OCI-LY7 (cell line): ENCODE measurements around the gene REV3L.
A peak's percentile ranks its signal among the peaks of the same experiment; 100 is the strongest.

Source experiments
- EZH2phosphoT487 ChIP-seq: fragments of 200-600 bp; sonication (generic); IDR thresholded peaks from 2 replicates; pipeline ENCODE4 v1.6.1; 2018; ENCODE audit warnings: low read depth, borderline replicate concordance, mild to moderate bottlenecking, mixed run types, antibody characterized with exemption, low read length, moderate library complexity, mixed read lengths
- TF ChIP-seq, protein P1 (sequence below): fragments of 200-600 bp; sonication (generic); conservative IDR thresholded peaks from 2 replicates; pipeline ENCODE4 v1.5.1; 2014; ENCODE audit warnings: mild to moderate bottlenecking, antibody characterized with exemption, low read length, moderate library complexity, mixed read lengths

DNA sequence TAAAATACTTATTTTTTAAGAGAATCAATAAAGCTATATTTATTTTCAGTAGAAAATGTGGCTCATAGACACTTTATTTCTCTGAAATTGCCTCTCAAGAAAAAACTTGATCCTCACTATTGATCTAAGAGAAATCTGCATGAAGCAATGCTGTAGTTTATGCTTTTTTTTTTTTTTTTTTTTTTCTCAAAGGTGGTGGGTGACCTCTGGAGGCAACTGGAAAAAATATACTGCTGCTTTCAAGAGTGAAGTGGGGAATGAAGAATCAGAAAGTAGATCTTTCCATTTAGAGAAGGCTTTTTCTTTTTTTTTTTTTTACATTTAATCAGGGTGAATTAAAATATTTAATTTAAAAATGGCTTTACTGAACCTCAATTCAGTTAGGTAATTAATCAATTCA lies 226.4 kb downstream of the REV3L start:
- TF ChIP-seq, protein P1, sequence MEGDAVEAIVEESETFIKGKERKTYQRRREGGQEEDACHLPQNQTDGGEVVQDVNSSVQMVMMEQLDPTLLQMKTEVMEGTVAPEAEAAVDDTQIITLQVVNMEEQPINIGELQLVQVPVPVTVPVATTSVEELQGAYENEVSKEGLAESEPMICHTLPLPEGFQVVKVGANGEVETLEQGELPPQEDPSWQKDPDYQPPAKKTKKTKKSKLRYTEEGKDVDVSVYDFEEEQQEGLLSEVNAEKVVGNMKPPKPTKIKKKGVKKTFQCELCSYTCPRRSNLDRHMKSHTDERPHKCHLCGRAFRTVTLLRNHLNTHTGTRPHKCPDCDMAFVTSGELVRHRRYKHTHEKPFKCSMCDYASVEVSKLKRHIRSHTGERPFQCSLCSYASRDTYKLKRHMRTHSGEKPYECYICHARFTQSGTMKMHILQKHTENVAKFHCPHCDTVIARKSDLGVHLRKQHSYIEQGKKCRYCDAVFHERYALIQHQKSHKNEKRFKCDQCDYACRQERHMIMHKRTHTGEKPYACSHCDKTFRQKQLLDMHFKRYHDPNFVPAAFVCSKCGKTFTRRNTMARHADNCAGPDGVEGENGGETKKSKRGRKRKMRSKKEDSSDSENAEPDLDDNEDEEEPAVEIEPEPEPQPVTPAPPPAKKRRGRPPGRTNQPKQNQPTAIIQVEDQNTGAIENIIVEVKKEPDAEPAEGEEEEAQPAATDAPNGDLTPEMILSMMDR = peak; percentile 51; the same call in 1 of the 2 replicates
- no peak for TF ChIP-seq EZH2phosphoT487
